Suppressor macrophage treated with lipopolysaccharide for 1 hour (primary cell): Measurements from ENCODE around the gene PPP1R9B.
A peak's percentile ranks its signal among the peaks of the same experiment; 100 is the strongest.

Experiments used
- DNase-seq, 3 donors: peaks; one replicate each; pipeline ENCODE4 v3.0.0-alpha.2; 2020 to 2022

Gene PPP1R9B, protein sequence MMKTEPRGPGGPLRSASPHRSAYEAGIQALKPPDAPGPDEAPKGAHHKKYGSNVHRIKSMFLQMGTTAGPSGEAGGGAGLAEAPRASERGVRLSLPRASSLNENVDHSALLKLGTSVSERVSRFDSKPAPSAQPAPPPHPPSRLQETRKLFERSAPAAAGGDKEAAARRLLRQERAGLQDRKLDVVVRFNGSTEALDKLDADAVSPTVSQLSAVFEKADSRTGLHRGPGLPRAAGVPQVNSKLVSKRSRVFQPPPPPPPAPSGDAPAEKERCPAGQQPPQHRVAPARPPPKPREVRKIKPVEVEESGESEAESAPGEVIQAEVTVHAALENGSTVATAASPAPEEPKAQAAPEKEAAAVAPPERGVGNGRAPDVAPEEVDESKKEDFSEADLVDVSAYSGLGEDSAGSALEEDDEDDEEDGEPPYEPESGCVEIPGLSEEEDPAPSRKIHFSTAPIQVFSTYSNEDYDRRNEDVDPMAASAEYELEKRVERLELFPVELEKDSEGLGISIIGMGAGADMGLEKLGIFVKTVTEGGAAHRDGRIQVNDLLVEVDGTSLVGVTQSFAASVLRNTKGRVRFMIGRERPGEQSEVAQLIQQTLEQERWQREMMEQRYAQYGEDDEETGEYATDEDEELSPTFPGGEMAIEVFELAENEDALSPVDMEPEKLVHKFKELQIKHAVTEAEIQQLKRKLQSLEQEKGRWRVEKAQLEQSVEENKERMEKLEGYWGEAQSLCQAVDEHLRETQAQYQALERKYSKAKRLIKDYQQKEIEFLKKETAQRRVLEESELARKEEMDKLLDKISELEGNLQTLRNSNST

DNA sequence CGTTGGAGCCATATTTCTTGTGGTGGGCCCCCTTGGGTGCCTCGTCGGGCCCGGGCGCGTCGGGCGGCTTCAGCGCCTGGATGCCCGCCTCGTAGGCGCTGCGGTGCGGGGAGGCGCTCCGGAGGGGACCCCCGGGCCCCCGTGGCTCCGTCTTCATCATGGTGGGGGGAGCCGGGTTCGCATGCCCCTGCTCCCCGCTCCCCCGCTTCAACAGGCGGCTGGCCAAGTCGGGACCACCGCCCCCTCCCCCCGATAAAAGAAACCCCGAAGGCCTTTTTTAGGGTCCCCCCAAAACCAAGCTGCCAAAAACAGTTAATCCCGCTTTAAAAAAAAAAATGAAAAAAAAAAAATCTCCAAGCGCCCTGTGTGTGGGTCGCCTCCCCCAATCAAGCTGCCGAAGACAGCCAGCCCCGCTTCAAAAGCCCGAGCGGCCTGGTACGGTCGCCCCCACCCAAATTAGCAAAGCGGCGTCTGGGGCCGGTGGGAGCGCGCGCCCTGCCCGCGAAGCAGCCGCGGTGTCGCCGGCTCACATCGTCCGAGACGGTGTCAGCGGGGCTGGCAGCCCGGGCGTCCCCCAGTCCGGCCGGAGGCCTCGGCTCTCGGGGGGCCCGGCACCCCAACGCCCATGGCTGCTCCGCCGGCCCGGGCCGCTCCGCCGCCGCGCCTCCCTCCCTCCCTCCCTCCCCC is at the start of gene PPP1R9B:
Gene PPP1R9B, minus strand, starts transcription at position 324 of the 687 bp plus-strand sequence. Its CDS starts 164 bp downstream, at position 160.
- no peak for DNase-seq

DNA sequence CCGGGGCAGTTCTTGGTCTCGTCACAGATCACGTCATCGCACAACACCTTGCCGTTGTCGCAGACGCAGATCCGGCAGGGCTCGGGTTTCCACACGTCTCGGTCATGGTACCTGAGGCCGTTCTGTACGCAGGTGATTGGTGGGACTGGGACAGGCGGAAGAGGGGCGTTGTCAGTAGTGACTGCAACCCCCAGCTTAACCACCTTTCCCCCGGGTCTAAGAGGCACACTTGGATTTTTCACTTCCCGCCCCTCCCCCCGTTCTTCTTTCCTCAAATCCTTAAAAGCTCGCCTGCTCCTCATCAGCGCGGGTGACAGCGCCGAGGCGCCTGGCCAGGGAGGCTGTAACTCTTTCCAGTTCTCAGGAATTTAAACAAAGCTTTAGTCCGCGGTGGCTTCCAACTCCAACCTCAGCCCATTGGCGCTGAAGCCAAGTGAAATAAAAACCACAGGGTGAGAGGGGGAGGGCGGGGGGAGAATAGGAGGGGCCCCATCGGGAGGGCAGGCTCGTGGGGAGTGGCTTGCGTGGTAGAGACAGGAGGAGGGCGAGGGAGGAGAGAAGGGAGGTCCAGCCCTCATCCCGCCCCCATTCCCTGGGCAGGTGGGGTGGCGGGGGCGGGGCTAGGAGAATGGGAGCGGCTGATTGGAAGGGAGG is 49.5 kb upstream of the PPP1R9B start:
- peak; percentile 38 to 54 (median 39) for DNase-seq

DNA sequence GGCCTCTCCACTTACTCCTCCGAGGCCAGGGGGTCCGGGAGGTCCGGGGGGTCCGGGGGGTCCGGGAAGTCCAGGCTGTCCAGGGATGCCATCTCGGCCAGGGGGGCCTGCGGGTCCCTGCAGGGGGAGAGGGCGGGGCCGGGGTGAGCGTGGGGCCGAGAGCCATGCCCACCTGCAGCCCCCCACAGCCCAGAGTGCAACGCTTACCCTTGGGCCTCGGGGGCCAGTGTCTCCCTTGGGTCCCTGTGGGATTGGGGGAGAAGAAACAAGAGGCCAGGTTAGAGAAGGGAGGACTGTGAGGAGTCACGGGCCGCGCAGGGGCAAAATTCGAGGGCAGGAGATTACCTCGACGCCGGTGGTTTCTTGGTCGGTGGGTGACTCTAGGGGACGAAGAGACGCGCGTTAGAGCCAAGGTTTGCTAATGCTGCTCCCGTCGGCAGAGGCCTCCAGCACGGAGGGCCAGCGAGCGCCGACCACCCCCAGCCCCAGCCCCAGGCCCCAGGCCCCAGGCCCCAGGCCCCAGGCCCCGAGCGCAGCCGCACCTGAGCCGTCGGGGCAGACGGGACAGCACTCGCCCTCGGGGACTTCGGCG is 48.8 kb upstream of the PPP1R9B start:
- no peak for DNase-seq

DNA sequence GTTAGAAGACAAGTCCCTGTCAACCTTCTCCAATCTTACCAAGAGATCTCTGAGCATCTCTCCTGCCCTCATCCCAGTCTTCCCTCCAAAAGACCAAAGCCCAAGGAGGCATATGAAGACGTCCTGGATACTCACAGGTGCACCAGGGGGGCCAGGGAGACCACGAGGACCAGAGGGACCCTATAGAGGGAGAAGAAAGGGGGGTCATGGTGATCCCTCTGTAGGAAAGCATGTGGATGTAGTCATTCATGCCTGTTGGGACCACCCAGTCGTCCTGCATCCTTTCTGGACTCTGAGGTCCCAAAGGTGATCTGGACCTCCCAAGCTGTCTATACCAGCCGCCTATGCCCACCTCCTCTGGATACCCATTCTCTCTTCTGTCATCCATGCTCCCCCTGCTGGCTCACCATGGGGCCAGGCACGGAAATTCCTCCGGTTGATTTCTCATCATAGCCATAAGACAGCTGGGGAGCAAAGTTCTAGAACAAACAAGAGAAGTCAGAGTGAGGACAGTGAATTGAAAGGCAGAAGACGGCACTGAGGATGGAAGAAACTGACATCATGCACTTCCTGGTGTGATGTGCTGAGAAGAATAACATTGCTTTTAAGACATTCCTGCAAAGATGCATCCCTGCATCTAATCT is 47.7 kb upstream of the PPP1R9B start:
- DNase-seq: peak; percentile 82 to 88 (median 86)

DNA sequence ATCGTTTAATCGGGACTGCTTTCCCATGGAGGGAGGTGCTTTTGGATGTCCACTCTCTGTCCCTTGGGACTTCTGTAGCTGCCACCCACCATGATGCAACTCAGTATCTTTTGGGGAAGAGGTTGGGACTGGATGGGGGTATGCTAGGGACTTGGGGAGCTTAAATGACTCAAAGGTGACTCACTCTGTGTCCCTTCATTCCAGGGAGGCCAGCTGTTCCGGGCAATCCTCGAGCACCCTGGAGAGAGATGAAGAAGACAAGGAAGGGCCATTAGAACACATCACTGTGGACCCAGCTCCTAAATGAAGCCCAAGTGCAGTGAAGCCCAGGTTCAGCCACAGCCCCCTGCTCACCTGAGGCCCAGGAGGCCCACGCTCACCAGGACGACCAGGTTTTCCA is 46.3 kb upstream of the PPP1R9B start:
- DNase-seq: peak; percentile 54 to 59 (median 57)

DNA sequence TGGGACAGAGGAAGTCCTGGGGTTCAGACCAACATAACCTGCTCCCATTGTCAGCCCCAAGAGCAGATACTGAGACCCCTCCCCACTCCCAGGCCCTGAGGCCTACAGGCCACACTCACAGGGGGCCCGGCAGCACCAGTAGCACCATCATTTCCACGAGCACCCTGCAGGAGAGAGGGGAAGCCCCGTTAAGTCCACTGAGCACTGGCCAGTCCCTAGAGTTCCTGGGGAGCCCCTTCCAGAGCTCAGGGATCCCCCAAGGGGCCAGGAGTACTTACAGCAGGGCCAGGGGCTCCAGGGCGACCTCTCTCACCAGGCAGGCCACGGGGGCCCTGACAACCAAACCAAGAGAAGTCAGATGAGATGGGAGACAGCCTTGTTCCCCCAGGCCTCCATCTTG is 45.6 kb upstream of the PPP1R9B start:
- no peak for DNase-seq

DNA sequence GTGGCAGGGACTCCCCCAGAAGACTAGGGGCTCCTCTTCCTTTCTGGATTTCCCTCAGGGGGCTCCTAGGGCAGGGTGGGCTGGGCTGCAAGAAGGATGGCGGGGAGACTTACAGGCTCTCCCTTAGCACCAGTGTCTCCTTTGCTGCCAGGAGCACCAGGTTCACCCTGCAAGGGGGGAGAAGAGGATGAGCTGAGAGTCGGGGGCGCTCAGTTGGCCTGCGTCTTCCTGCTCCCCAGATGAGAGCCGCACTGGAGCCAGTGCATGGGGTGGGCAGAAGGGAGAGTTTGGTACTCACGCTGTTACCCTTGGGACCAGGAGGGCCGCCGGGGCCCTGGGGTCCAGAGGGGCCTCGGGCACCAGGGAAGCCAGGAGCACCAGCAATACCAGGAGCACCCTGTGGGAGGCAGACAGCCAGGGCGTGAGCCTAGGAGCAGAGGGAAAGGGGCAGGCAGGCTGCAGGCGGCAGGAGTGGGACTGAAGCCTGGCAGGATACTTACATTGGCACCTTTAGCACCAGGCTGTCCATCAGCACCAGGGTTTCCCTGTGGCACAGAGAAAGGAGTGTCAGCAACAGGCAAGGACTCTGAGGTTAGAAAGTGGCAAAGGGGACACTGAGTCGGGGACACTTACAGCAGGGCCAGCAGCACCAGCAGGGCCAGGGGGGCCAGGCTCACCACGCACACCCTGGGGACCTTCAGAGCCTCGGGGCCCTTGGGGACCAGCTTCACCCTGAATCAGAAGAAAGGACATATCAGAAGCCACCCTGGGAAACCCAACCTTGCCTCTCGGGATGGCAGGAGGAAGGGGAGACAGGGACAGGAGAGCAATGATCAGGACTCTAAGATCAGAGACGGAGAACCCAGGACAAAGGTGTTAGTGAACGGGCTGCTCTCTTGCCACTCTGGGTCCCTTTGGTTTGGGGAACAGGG is 44.7 kb upstream of the PPP1R9B start:
- DNase-seq: no peak

DNA sequence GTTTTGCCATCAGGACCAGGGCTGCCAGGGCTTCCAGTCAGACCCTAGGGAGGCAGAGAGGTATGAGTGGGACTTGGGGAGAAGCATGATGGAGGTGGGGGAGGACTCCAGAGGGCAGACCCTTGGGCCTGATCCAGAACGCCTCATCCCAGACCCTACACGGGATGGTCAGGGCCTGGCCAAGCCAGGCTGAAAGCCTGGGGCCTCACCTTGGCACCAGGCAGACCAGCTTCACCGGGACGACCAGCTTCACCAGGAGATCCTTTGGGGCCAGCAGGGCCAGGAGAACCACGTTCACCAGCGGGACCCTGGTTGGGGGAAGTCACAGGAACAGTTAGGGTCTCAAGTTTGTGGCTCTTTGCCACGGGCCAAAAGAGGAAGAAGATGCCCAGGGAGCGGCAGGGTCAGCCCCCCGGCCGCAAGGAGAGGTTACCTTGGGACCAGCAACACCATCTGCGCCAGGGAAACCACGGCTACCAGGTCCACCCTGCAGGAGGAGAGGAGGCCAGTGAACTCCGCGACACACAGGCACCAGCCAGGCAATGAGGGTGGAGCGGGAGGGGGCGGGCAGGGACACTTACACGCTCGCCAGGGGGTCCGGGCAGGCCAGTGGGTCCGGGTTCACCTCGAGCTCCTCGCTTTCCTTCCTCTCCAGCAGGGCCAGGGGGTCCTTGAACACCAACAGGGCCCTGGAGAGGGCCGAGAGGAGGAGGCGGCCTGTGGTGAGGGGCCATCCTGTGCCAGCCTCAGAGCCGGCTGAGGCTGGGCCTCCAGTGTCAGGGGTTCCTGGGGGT is 43.9 kb upstream of the PPP1R9B start:
- no peak for DNase-seq

DNA sequence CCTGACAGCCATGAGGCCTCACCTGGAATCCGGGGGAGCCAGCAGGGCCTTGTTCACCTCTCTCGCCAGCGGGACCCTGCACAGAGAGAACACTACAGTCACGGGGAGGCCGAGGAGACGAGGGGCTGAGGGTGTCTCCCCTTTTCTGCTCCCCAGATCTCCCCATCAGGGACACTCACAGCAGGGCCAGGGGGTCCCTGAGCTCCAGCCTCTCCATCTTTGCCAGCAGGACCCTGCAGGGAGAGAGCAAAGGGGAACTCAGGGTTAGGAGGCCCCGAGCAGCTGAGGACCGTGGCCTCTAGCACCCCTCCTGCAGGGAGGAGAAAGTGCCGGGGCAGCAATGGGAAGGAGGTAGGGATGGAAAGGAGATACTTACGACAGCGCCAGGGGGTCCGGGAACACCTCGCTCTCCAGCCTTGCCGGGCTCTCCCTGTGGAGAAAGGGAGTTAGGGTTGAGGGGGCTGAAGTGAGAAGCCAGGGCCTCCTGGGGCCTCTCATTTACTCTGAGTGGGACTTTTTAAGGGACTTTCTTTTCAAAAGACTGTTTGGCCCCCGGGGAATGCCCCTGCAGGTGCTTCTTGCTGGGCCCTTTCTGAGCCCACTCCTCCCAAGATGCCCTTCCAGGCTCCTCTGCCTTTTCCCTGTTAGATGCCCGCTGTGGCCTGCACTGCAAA is 42.3 kb upstream of the PPP1R9B start:
- no peak for DNase-seq

DNA sequence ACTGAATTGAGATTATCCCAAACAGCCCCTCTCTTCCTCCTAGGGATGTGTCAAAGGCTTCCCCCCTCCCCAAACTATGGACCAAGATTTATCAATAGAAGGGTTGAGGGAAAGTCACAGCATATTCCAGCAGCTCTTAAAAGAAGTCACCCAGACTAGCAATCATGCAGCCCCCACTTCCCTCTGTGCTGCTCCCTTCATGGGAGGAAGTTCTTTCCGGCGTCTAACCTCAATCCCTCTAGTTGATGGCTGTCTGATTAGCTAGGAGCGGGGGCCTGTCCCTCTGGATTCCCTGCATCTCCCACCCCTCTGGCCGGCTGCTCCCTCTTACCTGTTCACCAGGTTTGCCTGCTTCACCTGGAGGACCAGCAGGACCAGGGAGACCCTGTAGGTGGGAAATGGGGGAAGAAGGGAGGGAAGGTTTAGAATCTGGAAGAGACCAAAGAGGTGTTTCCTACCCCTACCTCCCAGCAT is 41.7 kb upstream of the PPP1R9B start:
- no peak for DNase-seq

DNA sequence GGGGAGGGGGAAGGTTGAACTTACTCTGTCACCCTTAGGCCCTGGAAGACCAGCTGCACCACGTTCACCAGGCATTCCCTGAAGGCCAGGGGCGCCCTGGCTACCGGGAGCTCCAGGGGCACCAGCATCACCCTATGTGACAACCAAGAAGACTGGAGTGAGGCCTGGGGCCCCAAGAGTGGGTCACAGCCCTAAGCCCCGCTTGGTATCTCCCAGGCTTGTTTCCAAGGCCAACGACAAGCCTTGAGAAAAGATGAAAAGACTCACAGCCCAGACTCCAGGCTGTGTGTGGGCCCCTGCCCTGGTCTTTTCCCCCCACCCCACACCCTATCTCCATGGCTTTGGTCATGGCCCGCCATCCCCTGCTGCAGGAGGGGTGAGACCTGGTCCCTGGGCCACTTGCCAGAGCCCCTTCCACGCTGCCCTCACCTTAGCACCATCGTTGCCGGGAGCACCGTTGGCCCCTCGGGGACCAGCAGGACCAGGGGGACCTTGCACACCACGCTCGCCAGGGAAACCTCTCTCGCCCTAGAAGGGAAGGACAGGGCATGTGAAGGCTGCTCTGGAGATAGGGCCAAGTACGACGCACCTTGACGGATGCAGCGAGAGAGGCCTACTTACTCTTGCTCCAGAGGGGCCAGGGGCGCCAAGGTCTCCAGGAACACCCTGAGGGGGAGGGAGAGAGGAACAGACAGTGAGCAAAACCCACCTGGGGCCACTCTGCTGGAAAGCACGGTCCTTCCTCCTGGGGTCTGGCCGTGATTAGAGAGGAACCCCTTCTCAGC is 41.1 kb upstream of the PPP1R9B start:
- no peak for DNase-seq

DNA sequence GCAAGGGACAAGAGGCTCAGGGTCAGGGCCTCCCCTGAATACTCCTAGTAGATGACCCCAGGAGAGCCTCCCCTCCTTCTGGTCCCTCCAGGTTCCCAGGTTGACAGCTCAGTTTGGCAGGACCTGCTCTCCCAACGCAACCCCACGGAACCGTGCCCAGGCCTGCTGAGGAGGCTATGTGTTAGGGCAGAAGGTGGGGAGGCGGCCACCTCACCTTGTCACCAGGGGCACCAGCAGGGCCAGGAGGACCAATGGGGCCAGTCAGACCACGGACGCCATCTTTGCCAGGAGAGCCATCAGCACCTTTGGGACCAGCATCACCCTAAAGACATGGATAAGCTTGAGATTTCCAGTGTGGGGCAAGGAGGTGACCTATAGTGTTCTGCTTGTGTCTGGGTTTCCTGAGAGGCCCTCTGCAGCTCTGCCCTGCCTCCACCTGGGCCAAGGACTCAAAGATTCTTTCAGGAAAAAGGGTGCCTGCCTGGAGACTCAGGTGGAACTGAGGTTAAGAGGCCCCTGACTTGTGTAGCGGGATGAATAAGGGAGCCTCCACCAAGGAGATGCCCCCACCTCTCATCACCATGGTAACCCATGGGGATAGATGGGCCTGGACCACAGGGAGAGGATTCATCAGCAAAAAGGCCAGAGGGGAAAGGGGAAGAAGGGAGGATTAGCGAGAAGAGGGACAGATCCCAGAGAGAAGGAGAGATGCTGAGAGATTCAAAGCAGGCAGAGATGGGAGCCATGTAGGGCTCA is 40.3 kb upstream of the PPP1R9B start:
- DNase-seq: no peak

DNA sequence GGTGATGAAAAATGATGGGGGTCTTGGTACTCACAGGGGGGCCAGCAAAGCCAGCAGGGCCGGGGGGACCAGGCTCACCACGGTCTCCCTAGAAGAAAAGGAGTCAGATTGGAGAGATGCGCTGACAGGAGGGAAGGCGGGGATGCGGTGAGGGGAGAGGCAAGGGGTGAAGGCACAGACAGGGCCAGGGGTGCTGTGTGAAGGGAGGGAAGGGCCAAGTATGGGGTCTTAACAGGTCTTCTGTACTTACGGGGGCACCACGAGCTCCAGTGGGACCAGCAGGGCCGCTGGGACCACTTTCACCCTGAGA is 39.8 kb upstream of the PPP1R9B start:
- DNase-seq: no peak

DNA sequence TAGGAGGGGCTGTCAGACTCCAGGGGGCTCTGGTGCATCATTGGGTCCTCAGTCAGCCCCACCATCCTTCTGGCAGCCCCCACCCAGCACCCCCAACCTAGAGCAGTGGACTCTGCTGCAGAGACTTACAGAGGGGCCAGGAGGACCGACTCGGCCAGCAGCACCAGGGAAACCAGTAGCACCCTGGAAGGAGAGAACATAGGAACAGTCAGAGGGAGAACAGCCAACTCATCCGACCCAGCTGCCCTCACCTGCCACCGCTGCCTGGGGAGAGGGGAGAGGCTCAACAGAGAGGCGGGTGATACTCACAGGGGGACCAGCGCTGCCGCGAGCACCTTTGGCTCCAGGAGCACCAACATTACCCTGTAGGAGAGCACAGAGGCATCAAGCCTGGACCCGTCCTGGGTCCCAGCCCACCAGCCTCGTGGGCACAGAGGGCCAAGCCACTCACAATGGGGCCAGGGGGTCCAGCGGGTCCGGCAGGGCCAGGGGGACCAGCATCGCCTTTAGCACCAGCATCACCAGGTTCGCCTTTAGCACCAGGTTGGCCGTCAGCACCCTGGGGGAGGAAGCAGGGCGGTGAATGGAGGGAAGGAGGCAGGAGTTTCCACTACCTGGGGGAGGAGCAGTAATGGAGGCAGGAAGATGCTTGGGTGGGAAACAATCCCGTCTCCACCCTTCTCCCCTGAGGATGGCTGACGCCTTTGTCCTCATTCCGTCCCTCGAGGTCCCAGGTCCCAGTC is 39.2 kb upstream of the PPP1R9B start:
- DNase-seq: no peak

DNA sequence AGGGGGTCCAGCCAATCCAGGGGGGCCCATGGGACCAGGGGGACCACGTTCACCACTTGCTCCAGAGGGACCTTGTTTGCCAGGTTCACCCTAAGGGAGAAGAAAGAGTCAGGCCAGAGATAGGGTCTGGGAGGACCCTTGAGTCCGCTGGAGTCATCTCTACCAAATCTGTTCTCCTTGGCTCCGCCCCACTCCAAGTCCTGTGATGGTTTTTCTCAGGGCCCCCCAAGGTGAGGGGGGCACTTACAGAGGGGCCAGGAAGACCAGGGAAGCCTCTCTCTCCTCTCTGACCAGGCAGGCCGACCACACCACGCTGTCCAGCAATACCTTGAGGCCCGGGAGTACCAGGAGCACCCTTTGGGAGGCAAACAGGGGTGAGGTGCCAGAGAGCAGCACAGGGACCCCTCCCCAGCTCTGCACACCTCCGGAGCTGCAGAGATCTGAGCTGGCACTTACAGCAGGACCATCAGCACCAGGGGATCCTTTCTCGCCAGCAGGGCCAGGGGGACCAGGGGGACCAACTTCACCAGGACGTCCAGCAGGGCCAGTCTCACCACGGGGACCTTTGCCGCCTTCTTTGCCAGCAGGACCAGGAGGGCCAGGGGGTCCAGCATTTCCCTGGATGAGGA is 38.6 kb upstream of the PPP1R9B start:
- no peak for DNase-seq

DNA sequence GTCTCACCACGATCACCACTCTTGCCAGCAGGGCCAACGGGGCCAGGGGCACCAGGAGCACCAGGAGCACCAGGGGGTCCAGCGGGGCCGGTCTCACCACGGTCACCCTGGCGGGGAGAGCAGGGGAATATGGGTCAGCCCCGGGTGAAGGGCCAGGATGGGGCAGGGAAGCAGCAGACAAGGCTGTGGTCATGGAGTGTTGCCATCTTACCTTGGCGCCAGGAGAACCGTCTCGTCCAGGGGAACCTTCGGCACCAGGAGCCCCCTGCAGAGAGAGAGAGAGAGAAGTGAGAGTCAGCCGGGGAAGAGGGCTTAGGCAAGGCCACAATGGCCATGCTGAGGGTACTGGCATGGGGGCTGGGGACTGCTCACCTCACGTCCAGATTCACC is 38.0 kb upstream of the PPP1R9B start:
- no peak for DNase-seq
